ENCODE data around the gene TMEM178B.
"Not testable (repeated sequence)": the region's sequence is repeated elsewhere in the genome, so short reads cannot be mapped to it uniquely, and the experiment has no call there.

Gene TMEM178B

DNA sequence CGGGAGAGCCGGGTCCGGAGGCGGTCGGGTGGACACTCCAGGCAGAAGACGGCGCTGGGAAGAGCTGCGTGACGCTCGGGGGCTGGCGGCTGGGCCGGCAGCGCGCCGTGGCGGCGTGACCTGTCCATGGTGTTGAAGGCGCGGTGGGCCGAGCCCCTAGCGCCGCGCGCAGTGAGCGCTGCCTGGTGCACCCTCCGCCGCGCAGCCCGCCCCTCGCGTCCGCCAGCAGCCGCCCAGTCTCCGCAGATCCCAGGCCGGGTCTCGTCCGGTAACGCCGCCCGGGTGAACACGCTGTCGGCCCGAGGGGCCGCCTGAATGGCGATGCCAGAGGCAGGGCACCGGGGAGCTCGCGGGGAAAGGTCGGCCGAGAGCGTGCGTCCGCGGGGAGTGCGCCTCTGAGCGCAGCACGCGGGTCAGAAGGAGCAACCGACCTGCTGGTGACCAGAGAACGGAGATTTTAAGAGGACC is 657 bp upstream of the TMEM178B start:
- DNase-seq (ENCODE audit: insufficient read length, low spot score) (no peak), FAIRE-seq (no peak)

DNA sequence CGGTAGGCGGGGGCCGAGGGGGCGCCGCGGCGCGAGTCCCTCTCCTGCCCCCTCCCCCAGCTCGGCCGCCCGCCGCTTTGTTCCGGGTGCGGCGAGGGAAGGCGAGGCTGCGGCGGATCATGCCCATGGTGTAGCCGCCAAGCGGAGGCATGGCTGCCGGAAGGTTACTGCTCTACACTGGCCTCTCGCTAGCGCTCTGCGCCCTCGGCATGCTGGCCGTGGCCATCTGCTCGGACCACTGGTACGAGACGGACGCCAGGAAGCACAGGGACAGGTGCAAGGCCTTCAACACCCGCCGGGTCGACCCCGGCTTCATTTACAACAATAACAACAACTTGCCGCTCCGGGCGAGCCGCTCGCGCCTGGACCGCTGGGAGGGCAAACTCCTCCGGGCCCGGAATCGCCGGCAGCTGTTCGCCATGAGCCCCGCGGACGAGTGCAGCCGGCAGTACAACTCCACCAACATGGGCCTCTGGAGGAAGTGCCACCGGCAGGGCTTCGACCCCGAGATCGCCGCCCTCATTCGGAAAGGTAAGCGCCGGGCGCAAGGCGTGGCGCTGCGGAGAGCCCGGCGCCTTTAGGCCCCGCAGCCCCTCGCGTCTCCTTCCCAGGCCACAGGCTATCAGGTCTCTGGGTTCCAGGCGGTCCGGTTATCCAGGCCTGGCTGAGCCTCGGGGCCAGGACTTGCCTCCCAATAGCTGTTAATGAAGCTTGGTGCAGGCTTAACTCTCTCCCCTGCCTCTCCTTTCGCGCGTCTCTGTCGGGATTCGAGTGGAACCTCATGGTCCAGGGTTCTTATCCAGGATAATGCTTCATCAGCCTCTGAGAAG is 513 bp downstream of the TMEM178B start:
- DNase-seq (ENCODE audit: insufficient read length, low spot score) (no peak), FAIRE-seq (no peak)

DNA sequence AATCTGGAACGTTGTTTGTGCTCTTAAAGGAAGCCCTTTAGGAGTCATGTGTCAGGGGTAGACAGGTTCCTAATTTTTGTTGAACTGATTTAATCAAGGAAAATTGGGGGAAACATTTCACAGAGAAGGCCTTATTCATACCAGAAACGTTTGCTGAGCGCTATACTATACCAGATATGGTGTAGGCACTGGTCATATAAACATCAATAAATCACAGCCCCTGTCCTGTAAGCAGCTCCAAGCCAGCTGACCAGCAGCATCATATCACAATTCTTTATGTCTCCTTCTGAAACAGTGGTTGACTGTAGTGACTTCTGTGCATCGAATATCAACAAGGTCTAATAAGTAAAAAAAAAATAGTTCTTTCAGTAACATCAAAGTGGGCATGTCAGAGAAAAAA is 1.1 kb downstream of the TMEM178B start:
- FAIRE-seq: no peak
- DNase-seq (ENCODE audit: insufficient read length, low spot score): no peak

DNA sequence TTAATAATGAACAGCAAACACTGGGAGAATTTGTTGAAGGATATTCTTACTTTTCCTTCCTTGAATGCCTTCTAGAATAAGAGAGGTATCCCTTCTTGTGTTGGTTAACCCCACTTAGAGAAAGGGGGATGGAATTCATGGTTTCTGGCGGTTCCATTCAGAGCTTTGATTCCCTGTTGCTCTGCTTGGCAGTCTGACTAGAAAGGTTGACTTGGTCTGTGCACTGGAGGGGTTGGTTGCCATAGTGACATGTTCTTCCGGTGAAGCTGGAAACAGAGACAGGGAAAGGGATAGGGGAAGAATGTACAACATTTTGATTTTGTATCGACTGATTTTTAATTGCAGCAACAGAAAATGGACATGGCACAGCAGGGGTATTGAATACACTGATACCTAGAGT is 2.5 kb downstream of the TMEM178B start:
- FAIRE-seq (no peak), DNase-seq (ENCODE audit: insufficient read length, low spot score) (no peak)

DNA sequence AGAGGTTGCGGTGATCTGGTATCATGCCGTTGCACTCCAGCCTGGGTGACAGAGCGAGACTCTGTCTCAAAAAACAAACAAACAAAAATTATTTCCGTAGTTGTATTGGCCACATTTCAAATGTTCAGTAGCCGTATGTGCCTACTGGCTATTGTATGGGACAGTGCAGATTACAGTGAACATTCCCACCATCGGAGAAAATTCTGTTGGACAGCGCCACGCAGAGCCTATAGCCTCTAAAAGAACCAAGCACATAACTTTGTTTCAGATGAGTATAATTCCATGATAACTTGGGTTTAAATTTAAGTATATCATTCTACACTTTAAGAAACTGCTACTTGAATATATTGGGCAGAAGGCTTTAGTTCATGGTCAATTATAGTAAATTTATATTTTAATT is 5.4 kb downstream of the TMEM178B start:
- FAIRE-seq: no peak

DNA sequence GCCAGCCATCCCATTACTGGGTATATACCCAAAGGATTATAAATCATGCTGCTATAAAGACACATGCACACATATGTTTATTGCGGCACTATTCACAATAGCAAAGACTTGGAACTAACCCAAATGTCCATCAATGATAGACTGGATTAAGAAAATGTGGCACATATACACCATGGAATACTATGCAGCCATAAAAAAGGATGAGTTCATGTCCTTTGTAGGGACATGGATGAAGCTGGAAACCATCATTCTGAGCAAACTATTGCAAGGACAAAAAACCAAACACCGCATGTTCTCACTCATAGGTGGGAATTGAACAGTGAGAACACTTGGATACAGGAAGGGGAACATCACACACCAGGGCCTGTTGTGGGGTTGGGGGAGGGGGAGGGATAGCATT is 15.6 kb downstream of the TMEM178B start:
- FAIRE-seq: not testable (repeated sequence)

More for the DNA sequence above, 5.4 kb downstream of the TMEM178B start:
- DNase-seq (ENCODE audit: insufficient read length, low spot score): no peak

DNA sequence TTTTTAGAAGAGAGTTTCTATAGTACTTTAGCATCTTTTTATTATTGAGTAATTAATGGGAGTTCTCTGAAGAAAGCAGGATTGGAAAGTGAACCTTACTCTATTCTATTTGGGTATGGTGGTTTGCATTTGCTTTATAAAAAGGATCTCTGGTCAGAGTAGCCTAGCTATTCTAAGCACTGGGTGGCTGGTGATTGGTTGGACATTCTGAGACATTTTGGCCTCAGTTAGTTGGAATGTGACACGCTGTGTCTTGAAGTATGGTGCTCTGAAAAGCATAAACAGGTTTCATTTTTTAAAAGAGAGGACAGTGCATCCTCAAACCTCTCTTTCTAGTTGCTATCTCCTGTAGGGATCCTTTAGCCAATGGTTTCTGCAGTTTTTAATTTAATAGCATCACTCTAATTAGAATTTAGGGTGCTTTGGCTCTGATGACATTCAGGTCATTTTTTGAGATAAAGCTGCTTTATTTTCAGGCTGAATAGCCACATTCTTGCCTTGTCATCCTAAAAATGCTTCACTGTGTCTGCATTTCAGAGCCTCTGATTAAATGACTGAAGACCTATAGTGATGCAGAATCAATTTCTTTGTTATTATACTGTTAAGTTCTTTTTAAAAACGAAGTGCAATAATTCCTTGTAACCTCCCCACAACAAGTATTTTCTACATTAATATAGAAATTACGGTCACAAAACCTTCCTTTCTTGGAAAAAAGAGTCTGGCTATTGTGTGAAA is 20.6 kb downstream of the TMEM178B start:
- DNase-seq (ENCODE audit: insufficient read length, low spot score) (no peak), FAIRE-seq (no peak)

More for the DNA sequence above, 15.6 kb downstream of the TMEM178B start:
- DNase-seq (ENCODE audit: insufficient read length, low spot score): not testable (repeated sequence)

DNA sequence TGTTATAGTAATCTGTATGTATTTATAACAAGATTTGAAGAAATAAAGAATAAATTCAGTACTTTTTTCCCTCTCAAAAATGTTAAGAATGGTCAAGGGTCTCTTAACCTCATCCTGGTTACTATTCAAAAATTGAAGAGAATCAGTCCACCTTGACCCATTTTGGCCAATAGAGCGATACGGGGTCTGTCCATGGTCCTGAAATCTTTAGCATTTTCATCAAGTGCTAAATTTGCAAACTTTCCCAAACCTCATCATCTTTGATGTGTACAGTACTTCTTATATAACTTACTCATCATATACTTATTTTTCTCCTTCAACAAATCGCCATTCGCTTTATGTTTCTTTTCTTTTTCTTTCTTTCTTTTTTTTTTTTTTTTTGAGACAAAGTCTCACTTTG is 23.6 kb downstream of the TMEM178B start:
- FAIRE-seq: no peak
- DNase-seq (ENCODE audit: insufficient read length, low spot score): no peak

DNA sequence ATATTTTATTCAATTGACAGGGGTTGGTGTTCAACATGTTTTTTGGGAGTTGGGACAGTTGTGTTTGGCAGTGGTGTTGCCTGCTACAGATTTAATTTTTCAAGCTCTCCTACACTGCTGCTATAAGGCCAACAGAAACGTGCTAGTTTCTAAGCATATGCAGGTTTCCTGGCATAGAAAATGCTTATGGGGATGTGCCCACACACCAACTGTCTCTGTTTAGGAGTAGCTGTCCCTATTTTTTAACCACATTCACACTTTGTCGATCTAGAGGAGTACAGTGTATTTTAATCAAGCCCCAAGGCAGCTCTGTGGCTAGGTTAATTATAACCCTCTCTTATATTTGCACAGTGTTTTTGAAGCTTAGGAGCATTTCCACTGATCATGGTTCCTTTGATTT is 28.6 kb downstream of the TMEM178B start:
- DNase-seq (ENCODE audit: insufficient read length, low spot score) (no peak), FAIRE-seq (no peak)

DNA sequence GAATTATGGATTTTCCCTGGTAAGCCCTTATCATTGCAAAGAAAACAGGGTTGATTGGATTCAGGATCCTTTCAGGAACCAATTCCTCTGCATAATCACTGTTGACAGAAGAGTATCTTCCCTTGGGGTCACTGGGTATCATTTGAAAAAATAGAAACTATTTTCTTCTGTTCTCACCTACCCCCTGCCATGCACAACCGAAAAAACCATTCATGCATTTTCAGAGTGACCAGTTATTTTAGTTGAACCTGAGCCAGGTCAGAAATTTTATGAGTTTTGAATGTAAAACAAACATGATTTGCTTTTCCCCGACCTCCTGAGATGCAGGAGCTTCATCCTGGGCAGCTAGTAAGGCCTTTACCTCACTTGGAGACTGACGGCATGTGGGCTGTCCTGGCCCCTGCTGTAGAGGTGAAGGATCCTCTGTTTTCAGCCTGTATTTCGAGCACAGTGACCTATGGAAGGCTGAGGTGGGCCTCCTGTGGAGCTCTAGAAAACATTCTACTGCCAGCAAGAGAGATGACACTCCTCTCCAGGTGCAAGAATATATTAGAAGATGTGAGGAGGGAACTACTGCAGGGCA is 30.1 kb downstream of the TMEM178B start:
- DNase-seq (ENCODE audit: insufficient read length, low spot score) (no peak), FAIRE-seq (no peak)

DNA sequence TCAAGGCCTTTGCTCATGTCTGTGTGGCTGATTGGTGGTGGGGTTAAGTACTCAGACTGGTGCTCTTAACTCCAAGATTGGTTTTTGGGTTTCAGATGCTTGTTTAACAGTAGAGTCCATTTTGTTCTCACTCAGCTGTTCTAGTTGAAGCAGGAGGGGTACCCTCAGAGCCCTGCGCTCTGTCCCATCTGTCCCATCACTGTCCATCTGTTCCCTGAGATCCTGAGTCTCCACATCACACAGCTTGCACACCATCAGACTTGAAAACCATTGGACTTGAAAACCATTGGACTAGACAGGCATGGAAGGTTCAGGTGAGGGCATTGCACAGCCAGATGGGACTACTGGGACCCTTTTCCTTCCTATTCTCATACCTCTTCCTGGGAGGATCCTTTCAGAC is 39.3 kb downstream of the TMEM178B start:
- no peak for FAIRE-seq

DNA sequence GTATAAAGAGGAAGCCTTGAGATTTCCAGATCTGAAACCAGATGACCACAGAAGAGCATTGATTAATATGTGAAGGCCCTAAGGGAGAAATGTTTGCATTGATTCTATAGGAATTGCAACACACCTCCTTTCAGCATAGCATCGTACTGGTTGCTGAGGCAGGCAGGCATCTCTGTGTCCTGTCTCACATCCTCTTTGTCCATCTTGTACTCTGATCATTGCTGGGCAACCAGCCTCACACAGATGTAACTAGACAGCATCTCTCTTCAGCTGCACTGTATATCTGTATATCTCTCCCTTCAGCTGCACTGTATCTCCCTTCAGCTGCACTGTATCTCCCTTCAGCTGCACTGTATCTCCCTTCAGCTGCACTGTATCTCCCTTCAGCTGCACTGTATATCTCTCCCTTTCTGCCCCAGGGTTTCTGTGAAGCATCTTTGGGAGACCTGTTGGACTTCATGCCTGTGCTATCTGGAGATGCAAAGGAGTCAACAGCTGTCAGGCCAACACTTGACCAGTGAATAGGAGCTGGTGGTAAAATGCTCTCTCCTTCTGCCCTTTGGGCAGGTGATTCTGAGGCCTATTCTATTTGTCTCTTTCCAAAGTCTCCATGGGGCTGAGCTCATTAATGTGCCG is 40.3 kb downstream of the TMEM178B start:
- FAIRE-seq: no peak
- no peak for DNase-seq (ENCODE audit: insufficient read length, low spot score)

More for the DNA sequence above, 39.3 kb downstream of the TMEM178B start:
- no peak for DNase-seq (ENCODE audit: insufficient read length, low spot score)

DNA sequence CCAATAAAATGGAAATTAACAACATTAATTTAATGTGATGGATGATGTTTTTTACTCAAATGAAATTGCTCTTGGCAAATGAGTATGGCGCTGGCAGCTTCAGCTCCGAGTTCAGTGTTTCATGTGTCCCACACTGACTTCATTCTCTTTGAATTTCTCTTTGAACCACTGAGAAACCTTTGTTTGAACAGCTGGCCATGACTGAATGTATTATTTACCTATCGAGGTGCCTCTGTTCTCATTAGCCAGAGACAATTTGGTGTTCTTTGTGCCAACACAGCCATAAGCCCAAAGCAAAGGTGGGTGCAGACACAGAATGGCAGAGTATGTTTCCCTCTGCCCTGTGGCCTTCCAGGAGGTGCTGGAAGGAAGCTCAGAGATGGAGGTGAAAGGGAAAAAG is 42.1 kb downstream of the TMEM178B start:
- no peak for FAIRE-seq
- no peak for DNase-seq (ENCODE audit: insufficient read length, low spot score)

DNA sequence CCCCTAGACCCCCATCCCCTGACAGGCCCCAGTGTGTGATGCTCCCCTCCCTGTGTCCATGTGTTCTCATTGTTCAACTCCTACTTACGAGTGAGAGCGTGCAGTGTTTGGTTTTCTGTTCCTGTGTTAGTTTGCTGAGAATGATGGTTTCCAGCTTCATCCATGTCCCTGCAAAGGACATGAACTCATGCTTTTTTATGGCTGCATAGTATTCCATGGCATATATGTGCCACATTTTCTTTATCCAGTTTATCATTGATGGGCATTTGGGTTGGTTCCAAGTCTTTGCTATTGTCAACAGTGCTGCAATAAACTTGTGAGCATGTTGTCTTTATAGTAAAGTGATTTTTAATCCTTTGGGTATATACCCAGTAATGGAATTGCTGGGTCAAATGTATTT is 42.8 kb downstream of the TMEM178B start:
- not testable (repeated sequence) for DNase-seq (ENCODE audit: insufficient read length, low spot score); FAIRE-seq

DNA sequence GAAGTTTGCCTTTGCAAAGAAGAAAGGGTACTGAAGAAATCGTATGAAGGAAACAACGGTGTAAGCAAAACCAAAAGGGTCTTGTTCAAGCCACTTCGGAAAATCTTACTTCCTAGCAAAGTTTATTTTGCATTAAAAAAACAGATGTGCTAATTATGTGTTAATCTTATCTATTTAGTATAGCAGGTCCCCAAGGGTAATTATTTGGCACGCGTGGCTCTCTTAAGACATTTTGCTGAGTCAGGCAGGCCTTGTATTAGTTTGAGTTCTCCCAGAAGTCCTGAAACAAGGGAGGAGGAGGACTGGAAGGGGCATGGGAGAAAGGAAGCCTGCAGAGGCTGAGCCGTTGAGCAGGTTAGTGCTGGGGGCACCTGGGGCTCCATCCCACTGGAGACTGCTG is 44.9 kb downstream of the TMEM178B start:
- no peak for FAIRE-seq
- no peak for DNase-seq (ENCODE audit: insufficient read length, low spot score)

DNA sequence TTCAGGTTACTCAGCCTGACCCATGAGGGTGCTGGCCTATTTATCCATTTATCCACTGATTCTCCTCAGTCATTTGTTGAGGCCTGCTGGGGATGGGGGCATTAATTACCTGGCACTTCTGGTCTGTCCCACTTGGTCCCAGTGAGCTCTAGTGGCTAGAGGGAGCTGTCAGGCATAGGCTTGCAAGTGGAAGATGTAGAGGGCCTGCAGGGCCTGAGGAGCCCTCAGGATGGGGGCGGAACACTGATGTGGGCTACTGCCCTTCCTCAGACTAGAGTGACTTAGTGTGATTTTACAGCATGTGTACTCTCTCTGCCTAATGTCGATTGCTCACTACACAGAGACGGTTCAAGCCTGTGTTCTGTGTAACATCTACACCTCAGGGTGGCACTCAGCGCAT is 45.3 kb downstream of the TMEM178B start:
- FAIRE-seq: no peak

DNA sequence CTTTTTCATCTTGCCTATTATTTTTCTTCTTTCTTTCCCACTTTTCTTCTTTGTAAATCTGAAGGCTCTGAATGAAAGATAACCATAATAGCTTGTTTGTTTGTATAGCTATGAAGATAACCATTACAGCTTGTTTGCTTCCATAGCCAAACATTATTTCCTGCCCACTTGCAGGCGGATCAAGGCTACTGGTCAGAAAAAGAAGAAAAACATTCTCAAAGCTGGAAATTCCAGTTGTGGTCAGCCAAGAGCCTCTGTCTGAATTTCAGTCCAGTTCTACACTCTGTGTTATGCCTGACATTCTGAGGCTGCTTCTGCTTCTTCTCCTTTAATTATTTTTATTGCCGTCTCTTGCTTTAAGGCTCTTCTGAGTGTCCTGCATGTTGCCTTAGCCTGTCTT is 48.9 kb downstream of the TMEM178B start:
- DNase-seq (ENCODE audit: insufficient read length, low spot score): no peak
- no peak for FAIRE-seq

More for the DNA sequence above, 45.3 kb downstream of the TMEM178B start:
- no peak for DNase-seq (ENCODE audit: insufficient read length, low spot score)

DNA sequence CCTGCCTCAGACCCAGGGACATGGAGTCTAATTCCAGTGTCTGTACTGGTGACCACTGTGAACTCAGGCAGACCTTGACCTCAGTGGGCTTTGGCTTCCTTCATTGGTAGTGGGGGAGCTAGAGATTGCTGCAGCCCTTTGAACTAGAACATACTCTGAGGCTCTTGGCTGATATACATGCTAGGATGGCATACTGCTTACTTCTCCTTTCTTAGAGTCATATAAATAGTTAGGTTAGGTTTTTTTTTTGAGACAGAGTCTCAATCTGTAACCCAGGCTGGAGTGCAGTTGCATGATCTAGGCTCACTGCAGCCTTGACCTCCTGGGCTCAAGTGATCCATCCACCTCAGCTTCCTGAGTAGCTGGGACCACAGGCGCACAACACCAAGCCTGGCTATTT is 49.7 kb downstream of the TMEM178B start:
- DNase-seq (ENCODE audit: insufficient read length, low spot score) (no peak), FAIRE-seq (no peak)

DNA sequence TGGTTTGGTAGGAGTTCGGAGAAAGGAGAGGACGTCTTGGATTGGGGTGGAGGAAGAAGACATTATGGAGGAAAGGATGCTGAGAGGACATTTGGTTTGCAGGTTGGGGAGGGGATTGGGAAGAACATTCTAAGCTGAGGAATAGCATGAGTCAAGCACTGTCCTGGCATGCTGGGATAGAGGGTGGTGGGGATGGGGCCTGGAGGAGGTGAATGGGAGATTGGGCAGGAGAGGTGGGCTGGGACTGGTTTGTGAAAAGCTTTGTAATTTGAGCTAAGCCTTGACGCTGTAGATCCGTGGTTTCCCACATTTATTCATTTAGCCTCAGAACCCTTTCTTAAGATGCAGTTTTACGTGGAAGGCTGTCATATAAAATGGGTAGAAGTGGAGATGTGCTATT is 52.2 kb downstream of the TMEM178B start:
- no peak for DNase-seq (ENCODE audit: insufficient read length, low spot score)
- no peak for FAIRE-seq

DNA sequence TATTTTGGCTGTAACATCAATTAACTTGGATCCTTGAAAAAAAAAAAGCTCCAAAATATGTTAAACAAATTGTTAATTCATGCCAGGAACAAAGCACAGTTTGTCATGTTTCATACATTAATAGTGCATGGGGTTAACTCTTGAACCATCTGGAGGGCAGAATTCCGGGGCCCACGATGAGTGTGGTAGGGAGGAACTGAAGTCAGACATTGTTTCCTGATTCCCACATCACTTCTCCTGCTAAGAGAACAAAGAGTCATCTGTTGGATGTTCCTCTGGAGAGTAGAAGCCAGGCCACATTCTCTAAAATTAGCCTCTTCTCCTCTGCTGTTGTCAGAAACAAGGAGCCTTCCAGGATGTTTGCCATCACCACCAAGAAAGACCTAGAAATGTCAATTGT is 54.6 kb downstream of the TMEM178B start:
- no peak for DNase-seq (ENCODE audit: insufficient read length, low spot score)
- no peak for FAIRE-seq

DNA sequence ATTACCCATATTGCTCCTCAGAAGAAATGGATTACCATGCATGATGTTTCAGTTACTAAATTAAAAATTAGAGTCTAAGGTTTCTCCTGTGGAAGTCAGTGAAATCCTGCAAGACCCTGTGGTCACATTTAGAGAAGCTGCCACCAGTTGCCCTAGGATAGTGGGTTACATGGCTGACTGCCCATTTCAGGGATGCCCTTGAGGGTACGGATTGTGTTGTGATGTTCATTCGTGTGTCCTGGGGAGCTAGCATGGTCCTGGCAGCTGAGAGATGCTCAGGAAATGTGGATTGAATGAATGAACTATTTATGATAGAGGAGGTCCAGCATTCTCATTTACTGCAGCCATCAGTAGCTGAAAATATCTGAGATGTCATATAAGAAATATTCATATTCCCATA is 55.1 kb downstream of the TMEM178B start:
- FAIRE-seq (no peak), DNase-seq (ENCODE audit: insufficient read length, low spot score) (no peak)
